Nephron (organoid): ENCODE results near the gene ITGA1.

Source experiments
- H3K27ac Mint-ChIP-seq, 3 experiments: 2 replicates each; pipeline ENCODE4 v1.8.0; 2020; ENCODE audit warnings: mixed read lengths in 3 of 3, mild to moderate bottlenecking in 2 of 3, moderate library complexity in 1 of 3
- H3K27me3 Mint-ChIP-seq: 2 replicates; pipeline ENCODE4 v1.8.0; 2021; ENCODE audit warnings: low read depth, mild to moderate bottlenecking, moderate library complexity, mixed read lengths
- H3K36me3 Mint-ChIP-seq: 2 replicates; pipeline ENCODE4 v1.8.0; 2020; ENCODE audit warnings: low read depth, mixed read lengths
- H3K4me1 Mint-ChIP-seq: 2 replicates; pipeline ENCODE4 v1.8.0; 2020; ENCODE audit warnings: mixed read lengths
- H3K4me3 Mint-ChIP-seq, 3 experiments: 2 replicates each; pipeline ENCODE4 v1.8.0; 2020; ENCODE audit warnings: mild to moderate bottlenecking in 3 of 3, mixed read lengths in 3 of 3, moderate library complexity in 2 of 3
- H3K9me3 Mint-ChIP-seq: 2 replicates; pipeline ENCODE4 v1.8.0; 2020; ENCODE audit warnings: mixed read lengths
- TF ChIP-seq, protein P1 (sequence below), 3 experiments: fragments of 200-600 bp; sonication (generic); IDR thresholded peaks; one replicate each; pipeline ENCODE4 v1.5.0; 2021; ENCODE audit warnings: antibody characterized with exemption in 3 of 3; ENCODE audit not compliant: unreplicated experiment in 3 of 3

ITGA1 gene

GRCh38 chr5:53006911-53007890 is 219.5 kb downstream of the ITGA1 start:
- Mint-ChIP-seq H3K9me3 (no peaks in the 10 kb centered on the region), H3K27me3 (no peaks in the 10 kb centered on the region), H3K4me3 (no peak overlapping the region), H3K36me3 (no peaks in the 10 kb centered on the region), H3K4me1 (no peaks in the 10 kb centered on the region), H3K27ac (no peak overlapping the region)
- TF ChIP-seq, protein P1, sequence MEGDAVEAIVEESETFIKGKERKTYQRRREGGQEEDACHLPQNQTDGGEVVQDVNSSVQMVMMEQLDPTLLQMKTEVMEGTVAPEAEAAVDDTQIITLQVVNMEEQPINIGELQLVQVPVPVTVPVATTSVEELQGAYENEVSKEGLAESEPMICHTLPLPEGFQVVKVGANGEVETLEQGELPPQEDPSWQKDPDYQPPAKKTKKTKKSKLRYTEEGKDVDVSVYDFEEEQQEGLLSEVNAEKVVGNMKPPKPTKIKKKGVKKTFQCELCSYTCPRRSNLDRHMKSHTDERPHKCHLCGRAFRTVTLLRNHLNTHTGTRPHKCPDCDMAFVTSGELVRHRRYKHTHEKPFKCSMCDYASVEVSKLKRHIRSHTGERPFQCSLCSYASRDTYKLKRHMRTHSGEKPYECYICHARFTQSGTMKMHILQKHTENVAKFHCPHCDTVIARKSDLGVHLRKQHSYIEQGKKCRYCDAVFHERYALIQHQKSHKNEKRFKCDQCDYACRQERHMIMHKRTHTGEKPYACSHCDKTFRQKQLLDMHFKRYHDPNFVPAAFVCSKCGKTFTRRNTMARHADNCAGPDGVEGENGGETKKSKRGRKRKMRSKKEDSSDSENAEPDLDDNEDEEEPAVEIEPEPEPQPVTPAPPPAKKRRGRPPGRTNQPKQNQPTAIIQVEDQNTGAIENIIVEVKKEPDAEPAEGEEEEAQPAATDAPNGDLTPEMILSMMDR (IDR thresholded peaks at IDR 0.05; ENCODE audit: unreplicated experiment in 3 of 3): no peak

DNA sequence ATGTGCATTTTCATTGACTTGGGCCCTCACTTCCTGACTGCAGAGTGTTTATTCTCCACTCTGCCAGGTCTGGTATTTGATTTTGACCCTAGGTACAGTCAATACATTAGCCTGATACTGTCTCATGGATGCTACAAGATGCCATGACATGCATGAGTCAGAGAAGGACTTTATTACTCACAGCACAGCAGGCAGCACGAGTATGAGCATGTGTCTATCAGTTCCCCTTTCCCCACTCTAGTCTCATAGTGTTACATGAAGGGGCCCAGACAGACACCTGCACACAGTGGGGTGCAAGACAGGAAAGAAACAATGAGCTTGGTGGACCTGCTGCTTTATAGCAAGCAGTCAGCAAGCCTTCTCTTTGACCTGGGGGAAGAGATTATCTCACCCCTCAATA is 221.0 kb downstream of the ITGA1 start:
- no peaks in the 10 kb centered on the region for H3K9me3 Mint-ChIP-seq
- TF ChIP-seq, protein P1 (IDR thresholded peaks at IDR 0.05; ENCODE audit: unreplicated experiment in 3 of 3): no peak
- H3K36me3 Mint-ChIP-seq: no peaks in the 10 kb centered on the region
- no peaks in the 10 kb centered on the region for H3K27me3 Mint-ChIP-seq
- H3K4me1 Mint-ChIP-seq: no peaks in the 10 kb centered on the region
- no peak overlapping the region for H3K4me3 Mint-ChIP-seq
- no peak overlapping the region for H3K27ac Mint-ChIP-seq
